ENCODE data around the gene LHX3.
"Not testable (repeated sequence)": the region's sequence is repeated elsewhere in the genome, so short reads cannot be mapped to it uniquely, and the experiment has no call there.

The LHX3 gene

DNA sequence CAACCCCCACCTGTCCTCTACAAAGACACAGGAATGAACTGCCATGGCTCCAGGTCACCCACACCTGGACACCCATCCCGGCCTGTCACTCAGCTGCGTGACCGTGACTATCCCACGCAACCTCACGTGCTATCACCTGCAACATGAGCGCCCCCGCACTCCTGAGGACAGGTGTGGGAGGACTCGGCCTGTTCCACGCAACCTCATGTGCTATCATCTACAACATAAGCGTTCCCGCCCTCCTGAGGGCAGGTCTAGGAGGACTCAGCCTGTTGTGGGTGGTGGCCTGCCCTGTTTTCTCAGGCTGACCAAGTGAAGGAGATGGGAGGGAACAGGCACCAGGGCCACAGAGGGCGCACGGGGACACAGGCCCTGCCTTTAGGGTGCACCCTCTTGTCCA lies 36.6 kb upstream of the LHX3 start:
- ATAC-seq: no peak

DNA sequence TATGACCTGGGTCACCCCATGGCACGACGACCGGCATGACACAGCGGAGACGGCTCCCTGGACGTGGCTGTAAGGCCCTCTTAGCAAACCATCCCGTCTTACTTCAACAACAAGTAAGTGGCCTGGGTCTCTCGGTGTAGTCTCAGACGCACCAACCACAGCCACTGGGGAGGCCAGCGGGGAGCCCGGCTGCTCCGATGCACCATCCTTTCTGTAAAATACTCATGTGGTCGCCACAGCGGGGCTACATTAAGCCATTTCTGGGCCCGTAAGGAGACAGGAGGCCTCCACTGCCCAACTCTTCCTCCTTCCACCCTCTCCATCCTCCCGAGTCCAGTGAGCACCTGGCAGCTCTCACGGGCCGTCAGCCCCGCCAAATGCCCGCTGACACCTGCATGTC lies 36.0 kb upstream of the LHX3 start:
- no peak for DNase-seq
- no peak for ATAC-seq

More for the DNA sequence above, 36.6 kb upstream of the LHX3 start:
- DNase-seq: no peak

DNA sequence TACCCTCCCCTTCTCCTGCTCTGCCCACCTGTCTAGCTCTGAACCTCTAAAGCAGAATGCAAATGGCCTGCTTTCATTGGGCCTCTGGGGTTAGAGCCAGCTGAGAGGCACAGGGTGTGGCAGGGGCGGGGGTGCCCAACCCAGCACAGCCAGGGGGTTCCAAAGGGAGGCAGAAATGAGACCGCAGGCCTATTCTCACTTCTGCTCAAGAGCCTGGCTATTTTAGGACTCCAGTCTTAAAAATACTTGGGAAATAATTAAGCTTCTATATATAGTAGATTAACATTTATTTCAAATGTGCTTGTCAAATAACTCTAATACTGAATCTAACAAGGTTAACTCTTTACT lies 35.0 kb upstream of the LHX3 start:
- ATAC-seq (no peak), DNase-seq (no peak)

DNA sequence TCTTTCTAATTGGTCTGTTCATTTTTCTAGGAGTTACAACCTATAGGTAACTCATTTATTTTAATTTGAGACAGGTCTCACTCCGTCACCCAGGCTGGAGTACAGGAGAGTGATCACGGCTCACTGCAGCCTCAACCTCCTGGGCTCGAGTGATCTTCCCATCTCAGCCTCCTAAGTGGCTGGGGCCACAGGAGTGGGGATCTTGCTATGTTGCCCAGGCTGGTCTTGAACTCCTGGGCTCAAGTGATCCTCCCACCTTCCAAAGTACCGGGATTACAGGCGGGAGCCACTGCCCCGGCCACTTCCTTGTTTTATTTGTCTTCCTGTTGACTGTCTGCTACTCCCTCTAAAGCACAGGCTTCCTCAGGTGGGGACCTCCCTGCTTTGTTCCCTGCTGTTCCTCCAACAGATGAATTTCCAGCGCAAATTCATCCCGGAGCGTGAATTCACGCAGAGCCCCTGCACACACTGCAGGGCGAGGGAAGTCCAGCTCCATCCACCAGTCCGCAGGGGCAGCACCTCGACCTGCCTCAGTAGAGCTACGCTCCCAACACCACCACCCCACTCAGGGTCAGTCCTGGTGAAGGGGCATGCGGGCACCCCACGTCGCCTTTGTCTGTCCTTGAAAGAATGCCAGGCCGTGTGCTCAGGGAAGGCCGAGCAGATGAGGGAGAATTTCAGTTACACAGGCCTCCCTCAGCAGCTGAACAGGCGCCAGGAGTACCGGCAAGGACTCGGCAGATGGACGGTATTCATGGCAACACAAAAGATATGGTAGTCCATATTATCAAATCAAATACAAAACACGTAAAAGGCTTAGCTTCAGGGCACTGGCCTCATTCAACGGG lies 34.4 kb upstream of the LHX3 start:
- DNase-seq (no peak), ATAC-seq (no peak)

DNA sequence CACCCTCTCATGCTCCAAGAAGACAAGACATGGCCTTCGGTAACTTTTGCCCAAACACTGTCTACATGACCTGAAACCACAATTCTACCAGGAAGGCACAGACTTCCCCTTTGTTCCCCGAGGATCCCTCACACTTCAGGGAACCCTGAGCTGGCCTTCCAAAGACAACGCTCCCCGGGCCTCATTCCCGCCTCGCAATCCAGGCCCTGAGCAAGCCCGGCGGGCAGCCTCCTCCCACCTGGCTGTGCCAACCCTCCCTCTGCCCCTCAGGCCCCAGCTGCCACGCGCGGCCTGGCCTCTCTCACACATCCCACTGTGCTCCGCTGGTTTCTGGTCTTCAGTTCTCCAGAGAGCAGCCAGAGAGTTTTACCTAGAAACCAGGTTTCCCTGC lies 33.4 kb upstream of the LHX3 start:
- ATAC-seq: no peak
- no peak for DNase-seq

DNA sequence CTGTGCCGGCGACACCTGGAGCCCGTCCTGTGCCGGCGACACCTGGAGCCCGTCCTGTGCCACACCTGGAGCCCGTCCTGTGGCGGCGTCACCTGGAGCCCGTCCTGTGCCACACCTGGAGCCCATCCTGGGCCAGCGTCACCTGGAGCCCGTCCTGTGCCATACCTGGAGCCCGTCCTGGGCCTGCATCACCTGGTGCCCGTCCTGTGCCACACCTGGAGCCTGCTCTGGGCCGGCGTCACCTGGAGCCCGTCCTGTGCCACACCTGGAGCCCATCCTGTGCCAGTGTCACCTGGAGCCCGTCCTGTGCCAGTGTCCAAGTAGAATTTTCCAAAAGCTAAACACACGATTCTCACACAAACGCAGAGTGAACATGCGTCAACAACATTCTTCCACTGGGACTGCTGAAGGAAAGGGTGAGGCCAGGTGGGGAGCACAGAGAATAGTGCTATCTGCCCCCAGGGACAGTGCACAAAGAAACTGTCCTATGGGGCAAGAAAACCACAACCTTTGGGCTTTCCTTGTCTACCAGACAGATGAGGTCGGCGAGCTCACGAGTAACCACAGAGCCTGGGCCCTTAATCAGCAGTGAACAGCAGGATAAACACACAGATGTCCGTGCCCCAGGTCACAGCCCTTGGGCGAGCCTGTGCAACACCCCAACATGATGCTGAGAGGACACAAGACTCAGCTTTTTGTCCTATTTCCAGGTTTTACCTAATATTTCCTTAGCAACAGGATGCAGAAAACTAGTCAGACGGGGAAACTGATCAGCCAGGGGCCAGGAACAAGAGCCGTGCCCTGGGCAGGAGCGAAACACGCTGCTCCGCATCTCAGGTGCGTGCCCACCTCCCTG lies 32.8 kb upstream of the LHX3 start:
- DNase-seq: no peak
- ATAC-seq: no peak

DNA sequence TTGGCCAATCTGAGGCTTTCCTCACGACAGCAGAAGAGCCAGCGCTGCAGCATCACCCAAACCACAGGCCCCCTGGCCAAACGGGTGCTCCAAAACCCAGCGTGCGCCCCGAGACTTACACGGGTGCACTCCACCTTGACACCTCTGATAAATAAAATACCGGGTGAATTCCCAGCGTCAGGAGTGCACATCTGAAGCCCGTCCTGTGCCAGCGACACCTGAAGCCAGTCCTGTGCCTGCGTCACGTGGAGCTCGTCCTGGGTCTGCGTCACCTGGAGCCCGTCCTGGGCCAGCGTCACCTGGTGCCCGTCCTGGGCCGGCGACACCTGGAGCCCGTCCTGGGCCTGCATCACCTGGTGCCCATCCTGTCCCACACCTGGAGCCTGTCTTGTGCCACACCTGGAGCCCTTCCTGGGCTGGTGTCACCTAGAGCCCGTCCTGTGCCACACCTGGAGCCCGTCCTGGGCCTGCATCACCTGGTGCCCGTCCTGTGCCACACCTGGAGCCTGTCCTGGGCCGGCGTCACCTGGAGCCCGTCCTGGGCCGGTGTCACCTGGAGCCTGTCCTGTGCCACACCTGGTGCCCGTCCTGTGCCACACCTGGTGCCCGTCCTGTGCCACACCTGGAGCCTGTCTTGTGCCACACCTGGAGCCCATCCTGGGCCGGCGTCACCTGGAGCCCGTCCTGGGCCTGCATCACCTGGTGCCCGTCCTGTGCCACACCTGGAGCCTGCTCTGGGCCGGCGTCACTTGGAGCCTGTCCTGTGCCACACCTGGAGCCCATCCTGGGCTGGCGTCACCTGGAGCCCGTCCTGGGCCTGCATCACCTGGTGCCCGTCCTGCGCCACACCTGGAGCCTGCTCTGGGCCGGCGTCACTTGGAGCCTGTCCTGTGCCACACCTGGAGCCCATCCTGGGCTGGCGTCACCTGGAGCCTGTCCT lies 31.8 kb upstream of the LHX3 start:
- DNase-seq, ATAC-seq: not testable (repeated sequence)

DNA sequence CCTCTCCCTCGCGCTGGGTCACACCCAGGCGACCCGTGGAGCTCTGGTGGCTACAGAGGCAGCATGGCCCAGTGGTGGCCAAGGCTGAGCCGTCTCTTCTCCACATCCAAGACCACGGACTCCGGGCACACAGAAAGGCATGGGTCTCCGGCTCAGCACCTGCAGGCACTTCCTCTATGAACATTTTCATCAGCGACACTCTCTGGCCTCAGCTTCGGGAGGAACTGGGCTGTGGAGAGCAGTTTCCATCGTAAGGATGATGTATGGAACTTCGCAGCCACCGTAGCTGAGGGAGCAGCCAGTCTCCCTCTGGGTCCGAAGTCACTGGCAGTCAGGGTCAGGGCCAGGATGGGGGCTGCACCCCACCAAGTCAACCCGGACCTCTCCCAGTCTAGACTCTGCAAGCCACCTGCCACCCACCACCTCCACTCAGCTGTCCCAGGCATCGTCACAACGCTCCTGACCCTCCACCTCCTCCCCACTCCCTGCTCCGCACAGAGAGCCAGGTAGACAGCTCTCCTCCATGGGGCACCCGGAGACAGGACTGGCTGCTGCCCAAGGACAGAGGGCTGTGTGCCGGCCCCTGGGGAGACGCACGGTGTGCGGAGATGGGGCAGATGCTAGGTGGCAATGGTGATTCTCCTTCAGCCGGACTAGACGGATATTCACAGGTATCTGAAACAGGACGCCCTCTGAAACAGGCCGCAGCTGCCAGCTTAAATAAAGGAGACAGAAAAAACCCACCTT lies 31.0 kb upstream of the LHX3 start:
- DNase-seq (no peak), ATAC-seq (no peak)

DNA sequence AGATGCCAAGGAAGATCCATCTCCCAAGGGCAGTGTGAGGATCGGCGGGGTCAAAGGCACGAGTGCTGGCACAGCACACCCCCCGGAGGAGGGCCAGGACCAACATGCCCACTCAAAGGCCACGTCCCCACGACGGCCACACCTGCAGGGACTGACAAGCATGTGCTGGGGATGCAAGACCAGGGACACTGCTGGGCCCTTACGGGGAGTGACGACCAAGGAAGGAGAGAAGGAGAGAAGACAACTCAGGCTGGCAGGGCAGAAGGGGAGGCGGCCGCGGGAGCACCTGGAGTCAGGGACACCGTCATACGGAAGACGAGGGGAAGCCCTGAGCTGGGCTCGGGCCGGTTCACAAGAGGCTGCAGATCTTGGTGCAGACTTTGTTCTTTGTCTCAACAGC lies 30.2 kb upstream of the LHX3 start:
- no peak for ATAC-seq

DNA sequence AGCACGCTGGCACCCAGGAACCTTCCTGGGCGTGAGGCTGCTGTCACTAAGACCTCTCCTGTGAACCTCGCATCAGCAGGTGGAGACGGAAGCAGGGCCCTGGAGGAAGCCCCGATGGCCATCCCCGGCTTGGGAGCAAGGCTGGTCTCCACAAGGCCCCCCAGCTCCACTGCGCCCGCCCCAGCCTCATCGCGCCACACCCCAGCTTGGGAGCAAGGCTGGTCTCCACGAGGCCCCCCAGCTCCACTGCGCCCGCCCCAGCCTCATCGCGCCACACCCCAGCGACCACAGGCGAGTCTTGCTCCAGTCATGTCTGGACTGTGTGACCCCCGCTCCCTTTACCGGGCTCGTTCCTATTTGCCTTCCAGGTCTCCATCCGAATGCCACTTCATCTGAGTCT lies 29.7 kb upstream of the LHX3 start:
- DNase-seq: no peak
- no peak for ATAC-seq

More for the DNA sequence above, 30.2 kb upstream of the LHX3 start:
- no peak for DNase-seq

DNA sequence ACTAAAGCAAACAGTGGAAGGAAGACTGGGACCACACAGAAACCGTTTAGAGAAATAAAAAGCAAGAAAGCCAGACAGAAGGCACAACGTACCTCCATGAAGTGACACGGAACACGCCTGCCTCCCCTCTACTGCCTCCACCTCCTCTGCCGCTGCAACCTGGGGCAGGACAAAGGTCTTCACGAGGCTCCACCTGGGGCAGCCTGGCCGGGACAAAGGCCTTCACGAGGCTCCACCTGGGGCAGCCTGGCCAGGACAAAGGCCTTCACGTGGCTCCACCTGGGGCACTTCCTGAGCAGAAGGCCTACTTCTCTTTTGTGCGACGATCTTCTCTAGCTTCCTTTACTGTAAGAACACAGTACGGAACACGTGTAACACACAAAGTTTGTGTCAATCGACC lies 28.9 kb upstream of the LHX3 start:
- ATAC-seq (no peak), DNase-seq (no peak)

DNA sequence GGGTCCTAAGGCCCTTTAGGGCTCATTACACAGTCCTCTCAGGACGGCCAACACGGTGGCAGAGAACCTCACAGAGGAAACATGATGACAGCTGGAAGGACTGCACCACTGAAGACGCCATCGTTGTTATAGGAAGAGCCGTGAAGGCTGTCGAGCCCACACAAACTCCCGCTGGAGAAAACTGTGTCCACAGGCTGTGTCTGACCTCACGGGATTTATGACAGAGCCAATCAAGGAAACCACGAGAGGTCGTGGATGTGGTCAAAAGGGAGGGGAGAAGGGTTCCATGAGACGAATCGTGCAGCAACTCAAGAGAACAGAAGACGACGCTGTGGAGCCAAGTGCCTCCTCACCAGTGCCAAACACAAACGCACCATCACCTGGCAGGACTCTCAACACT lies 28.5 kb upstream of the LHX3 start:
- DNase-seq: peak; percentile 23
- peak; percentile 21 for ATAC-seq

DNA sequence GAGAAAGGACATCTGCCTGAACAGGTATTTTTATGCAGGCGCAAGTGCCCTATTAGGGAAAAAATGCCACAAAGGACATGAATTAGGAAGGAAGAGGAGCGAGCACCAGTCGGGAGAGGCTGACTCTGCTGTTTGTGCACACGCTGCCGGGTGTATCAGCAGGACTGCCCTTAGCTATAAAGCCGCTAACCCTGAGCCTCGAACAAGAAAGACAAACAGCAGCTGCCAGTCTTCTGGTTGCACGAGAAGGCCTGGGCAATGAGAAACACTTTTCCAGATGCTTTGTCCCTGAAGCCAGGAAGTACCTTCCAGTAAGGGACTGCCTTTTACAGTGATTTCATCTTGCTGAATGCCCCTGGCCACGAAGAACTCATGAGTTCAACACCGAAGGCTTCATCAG lies 28.0 kb upstream of the LHX3 start:
- ATAC-seq (no peak), DNase-seq (no peak)

DNA sequence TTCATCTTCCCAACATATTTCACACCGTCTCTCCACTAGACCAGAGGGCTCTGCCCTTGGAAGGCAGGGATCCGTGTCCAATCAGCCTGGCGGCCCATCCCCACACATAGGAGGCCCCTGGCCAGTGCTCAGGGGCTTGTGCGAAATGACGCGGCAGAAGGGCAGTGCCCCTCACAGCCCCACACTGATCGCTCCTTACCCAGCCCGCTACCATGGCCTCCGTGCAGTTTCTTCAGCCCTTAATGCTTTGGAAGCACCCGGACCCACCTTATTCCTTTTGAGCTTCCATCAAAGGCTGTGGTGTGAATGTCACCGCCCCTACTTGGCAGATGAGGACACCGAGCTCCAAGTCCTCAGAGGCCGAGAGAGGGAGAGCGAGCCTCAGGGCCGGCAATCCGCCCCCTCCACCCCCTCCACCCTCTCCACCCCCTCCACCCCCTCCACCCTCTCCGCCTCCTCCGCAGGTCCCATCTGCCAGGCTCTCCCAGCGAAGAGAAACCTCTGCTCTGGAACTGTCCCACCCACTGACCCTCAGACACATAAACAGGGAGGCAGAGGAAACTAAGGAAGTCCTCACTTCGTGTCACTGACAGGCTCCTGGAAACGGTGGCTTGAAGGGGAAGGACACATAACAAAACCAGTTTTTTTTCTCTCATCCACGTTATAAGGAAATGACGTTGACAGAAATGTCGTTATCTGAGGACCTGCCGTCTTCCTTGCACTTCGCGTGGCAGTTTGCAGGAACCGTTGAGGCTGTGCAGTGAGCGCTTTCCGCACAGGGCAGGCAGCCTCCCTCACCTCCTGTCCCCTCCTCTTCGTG lies 26.8 kb upstream of the LHX3 start:
- no peak for DNase-seq
- ATAC-seq: no peak

DNA sequence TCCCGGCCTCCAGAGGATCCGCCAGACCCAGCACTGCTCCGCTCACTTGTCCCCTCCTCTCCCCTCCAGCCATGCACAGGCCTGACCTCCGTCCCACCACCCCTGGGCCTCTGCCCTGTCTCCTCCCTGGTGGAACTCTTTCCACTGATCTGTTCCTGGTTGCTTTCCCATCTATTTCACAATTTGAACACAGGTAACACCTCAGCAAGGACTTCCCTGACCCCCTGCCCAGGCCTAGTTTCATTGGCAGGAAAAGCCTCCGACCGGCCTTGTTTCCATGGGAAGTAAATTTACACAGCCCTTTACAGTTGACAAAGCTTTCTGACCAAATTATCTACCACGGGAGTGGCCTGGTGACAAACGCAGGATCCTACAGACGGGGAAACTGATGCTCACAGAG lies 25.8 kb upstream of the LHX3 start:
- DNase-seq: no peak
- ATAC-seq: no peak

DNA sequence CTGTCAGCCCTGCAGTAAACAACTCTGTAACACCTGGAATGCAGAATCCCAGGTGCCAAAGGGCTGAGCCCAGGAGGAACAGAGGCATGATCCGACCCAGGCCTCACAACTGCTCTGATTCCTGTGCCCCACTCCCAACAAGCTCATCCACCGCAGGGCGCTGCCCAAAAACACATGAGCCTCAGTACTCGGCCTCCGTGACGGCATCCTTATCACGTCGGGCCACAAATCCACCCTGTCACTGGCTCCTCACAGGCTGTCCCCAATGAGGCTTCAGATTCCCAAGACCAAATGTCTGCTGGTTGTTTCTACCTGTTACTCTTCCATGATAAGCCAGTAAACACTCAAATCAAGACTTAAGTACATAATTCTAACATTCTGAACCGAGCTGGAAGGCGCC lies 25.4 kb upstream of the LHX3 start:
- DNase-seq (no peak), ATAC-seq (no peak)

DNA sequence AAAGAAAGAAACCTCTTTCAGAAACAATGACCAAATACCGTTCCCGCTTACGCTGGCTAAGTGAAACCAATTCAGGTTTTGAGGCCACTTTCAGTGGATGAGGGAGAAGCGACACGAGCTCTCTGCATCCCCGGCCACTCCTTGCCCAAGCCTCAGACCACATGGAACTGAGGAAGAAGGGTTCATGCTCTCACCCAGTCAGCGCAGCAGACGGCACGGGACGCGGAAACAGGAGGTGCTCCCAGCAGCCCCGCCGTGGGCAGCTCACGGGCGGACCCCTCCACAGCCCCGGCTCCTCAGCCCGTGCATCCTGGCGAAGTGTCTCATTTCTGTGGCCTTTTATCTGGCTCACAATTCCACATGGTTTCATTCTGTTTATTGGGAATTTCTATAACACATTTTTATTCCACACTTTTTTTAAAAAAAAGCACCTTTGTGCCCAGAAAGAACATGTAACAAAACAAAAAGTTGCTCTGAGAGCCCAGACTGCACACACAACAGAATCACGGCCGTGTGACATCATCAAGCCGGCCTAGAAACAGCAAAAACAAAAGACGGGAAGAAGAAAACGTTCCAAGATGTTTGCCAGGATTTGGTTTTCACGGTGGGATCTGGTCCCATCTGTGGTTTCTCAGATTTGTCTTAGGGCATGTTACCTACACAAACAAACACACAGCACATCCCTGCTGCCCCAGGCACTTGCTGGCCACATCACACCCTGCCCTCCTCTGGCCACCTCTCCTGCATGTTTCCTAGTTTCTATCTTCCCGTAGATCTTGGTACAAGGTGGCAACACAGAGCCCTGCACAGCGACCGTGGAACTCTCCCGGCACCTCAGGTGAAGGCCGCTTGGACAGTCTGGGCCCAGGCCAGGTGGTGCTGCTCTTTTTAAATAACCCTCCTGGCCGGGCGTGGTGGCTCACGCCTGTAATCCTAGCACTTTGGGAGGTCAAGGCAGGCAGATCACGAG lies 24.5 kb upstream of the LHX3 start:
- DNase-seq (no peak), ATAC-seq (no peak)

DNA sequence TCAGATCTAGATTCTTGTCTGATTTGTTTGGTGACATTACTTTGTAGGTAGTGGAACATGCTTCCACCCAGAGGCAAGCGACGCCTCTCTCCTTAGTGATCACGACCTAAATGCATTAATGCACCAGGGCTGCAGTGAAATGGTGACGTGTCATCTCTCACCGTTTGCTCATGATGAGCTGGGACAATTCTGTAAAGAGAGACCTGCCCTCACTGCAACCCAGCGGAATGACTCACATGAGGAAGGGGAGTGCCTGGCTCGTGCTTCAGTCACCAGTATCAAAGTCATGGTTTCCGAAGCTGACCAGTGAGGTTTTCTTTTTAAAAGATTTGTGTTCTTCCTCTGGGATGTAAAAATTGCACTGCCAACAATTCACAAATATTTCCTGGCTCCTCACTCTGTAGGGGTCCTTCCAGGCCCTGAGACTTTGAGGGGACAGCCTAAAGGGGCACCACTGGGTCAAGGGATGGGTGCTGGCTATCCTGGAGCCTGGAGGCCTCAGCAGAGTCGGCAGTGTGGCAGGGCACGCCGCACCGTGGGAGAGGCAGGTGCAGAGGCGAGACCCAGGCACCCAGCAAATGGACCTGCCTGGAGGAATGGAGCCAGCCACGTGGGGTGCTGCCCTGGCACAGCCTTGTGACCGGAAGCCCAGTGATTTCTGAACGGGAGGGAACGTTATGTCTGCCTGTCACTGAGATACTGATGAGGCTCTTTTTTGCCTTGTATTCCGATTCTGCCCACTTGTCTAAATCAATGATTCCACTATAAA lies 23.4 kb upstream of the LHX3 start:
- DNase-seq (no peak), ATAC-seq (peak; percentile 33)

Measured in stimulated activated naive CD8-positive, alpha-beta T cell treated with anti-CD3 and anti-CD28 coated beads, Interleukin-15, Interleukin-2, amounts not matched to agents 100 U/mL and 50 U/mL, for 24 hours (primary cell).